H1 (cell line): Measurements from ENCODE around the gene FMO5. TPM values are rescaled to one million over a fixed set of nuclear protein-coding genes. Genes with fewer than 3 reads are reported as not detected.
A peak's percentile ranks its signal among the peaks of the same experiment; 100 is the strongest.

Experiments used
- CTCF ChIA-PET: fragments of 300-600 bp; sonication (Branson Sonifier 250); formaldehyde crosslinking; loops from one replicate; lab custom pipeline; 2021; ENCODE audit not compliant: partially characterized antibody; lab: Charles Lee
- POLR2A ChIA-PET: fragments of 300-600 bp; sonication (Branson Sonifier 250); formaldehyde crosslinking; loops from one replicate; lab custom pipeline; 2021; ENCODE audit warnings: inconsistent platforms; ENCODE audit not compliant: partially characterized antibody; lab: Charles Lee
- DNase-seq, 2 experiments: peaks; one replicate each; pipeline versions ENCODE4 v3.0.0 to v3.0.0-alpha.2; 2010 to 2022; ENCODE audit warnings: low spot score in 2 of 2, low read depth in 1 of 2, mixed read lengths in 1 of 2
- FAIRE-seq: peaks from 2 replicates; lab custom pipeline; 2011; peaks lifted over from hg19 to GRCh38; lab: Jason Lieb, UNC
- H2AFZ ChIP-seq: 2 replicates; pipeline ENCODE4 v1.8.1; 2012; ENCODE audit warnings: low read length, inconsistent platforms
- H2AK5ac ChIP-seq: 2 replicates; pipeline ENCODE4 v1.6.1; 2013; ENCODE audit warnings: low read depth, low read length
- H2BK120ac ChIP-seq: replicated peaks from 2 replicates; pipeline ENCODE3; 2013; ENCODE audit warnings: low read depth, low read length, inconsistent platforms
- H2BK12ac ChIP-seq: 2 replicates; pipeline ENCODE4 v1.6.1; 2013; ENCODE audit warnings: low read depth, low read length
- H2BK15ac ChIP-seq: 2 replicates; pipeline ENCODE4 v1.6.1; 2013; ENCODE audit warnings: low read length
- H2BK20ac ChIP-seq: 2 replicates; pipeline ENCODE4 v1.6.1; 2013; ENCODE audit warnings: low read length
- H2BK5ac ChIP-seq: 2 replicates; pipeline ENCODE4 v1.6.1; 2013; ENCODE audit warnings: low read depth, low read length
- H3K14ac ChIP-seq: 2 replicates; pipeline ENCODE4 v1.6.1; 2013; ENCODE audit warnings: inconsistent platforms; ENCODE audit not compliant: insufficient read length
- H3K18ac ChIP-seq: 2 replicates; pipeline ENCODE4 v1.6.1; 2013; ENCODE audit warnings: low read length; ENCODE audit errors: extremely low read depth
- H3K23ac ChIP-seq: 2 replicates; pipeline ENCODE4 v1.6.1; 2013; ENCODE audit warnings: inconsistent platforms; ENCODE audit not compliant: insufficient read length
- H3K23me2 ChIP-seq: 2 replicates; pipeline ENCODE4 v1.6.1; 2013; ENCODE audit warnings: low read depth, low read length
- H3K27ac ChIP-seq: 2 replicates; pipeline ENCODE4 v1.6.1; 2011; ENCODE audit warnings: low read depth, low read length, inconsistent platforms
- H3K27me3 ChIP-seq, 4 experiments: replicated peaks in 1 of 4; 1 replicate in 1 of 4; 2 replicates in 3 of 4; pipeline versions ENCODE4 v1.6.1 to v1.8.1; 2011 to 2013; ENCODE audit warnings: low read length in 3 of 4, mild to moderate bottlenecking in 3 of 4, inconsistent platforms in 2 of 4, mixed read lengths in 2 of 4, moderate library complexity in 1 of 4; ENCODE audit not compliant: control insufficient read depth in 3 of 4, insufficient read depth in 3 of 4; ENCODE audit errors: extremely low read depth in 1 of 4
- H3K36me3 ChIP-seq, 4 experiments: 2 replicates each; pipeline versions ENCODE4 v1.6.1 to v1.8.1; 2011 to 2013; ENCODE audit warnings: mild to moderate bottlenecking in 4 of 4, low read length in 3 of 4, moderate library complexity in 2 of 4, control low read depth in 1 of 4, inconsistent platforms in 1 of 4; ENCODE audit not compliant: insufficient read depth in 4 of 4, control insufficient read depth in 2 of 4
- H3K4ac ChIP-seq: replicated peaks from 2 replicates; pipeline ENCODE3; 2013; ENCODE audit warnings: low read length, low read depth, mixed read lengths, inconsistent platforms; ENCODE audit not compliant: insufficient read length
- H3K4me1 ChIP-seq, 4 experiments: replicated peaks in 1 of 4; 1 replicate in 1 of 4; 2 replicates in 3 of 4; pipeline versions ENCODE4 v1.6.1 to v1.8.1; 2011 to 2013; ENCODE audit warnings: low read length in 3 of 4, inconsistent platforms in 2 of 4, mixed read lengths in 1 of 4; ENCODE audit not compliant: insufficient read depth in 4 of 4, control insufficient read depth in 3 of 4
- H3K4me2 ChIP-seq, 2 experiments: 2 replicates each; pipeline versions ENCODE4 v1.6.1 to v1.8.1; 2011 to 2013; ENCODE audit warnings: low read depth in 2 of 2, low read length in 2 of 2, control low read depth in 1 of 2, inconsistent platforms in 1 of 2, mild to moderate bottlenecking in 1 of 2; ENCODE audit not compliant: insufficient read depth in 1 of 2
- H3K4me3 ChIP-seq, 4 experiments: fragments of 200-600, 300-600 bp in 1 of 4; sonication (generic), shearing (Covaris generic), sonication (Bioruptor Twin) in 1 of 4; 2 replicates each; pipeline versions ENCODE4 v1.5.1 to v1.8.1; 2011 to 2016; ENCODE audit warnings: low read length in 4 of 4, low read depth in 3 of 4, control low read depth in 2 of 4, inconsistent platforms in 2 of 4, mild to moderate bottlenecking in 2 of 4, mixed read lengths in 1 of 4, moderate library complexity in 1 of 4; ENCODE audit not compliant: insufficient read depth in 2 of 4; ENCODE audit errors: extremely low read depth in 1 of 4
- H3K56ac ChIP-seq: replicated peaks from 2 replicates; pipeline ENCODE3; 2013; ENCODE audit warnings: low read depth, mild to moderate bottlenecking, mixed read lengths, low read length, inconsistent platforms; ENCODE audit not compliant: insufficient read length
- H3K79me1 ChIP-seq: 2 replicates; pipeline ENCODE4 v1.6.1; 2013; ENCODE audit warnings: low read depth, low read length, control low read depth
- H3K79me2 ChIP-seq, 2 experiments: 2 replicates each; pipeline versions ENCODE4 v1.6.1 to v1.8.1; 2012 to 2013; ENCODE audit warnings: low read length in 2 of 2, mild to moderate bottlenecking in 2 of 2, inconsistent platforms in 1 of 2; ENCODE audit not compliant: insufficient read depth in 2 of 2, control insufficient read depth in 1 of 2
- H3K9ac ChIP-seq, 4 experiments: replicated peaks in 1 of 4; 1 replicate in 1 of 4; 2 replicates in 3 of 4; pipeline versions ENCODE4 v1.6.1 to v1.8.1; 2011 to 2013; ENCODE audit warnings: low read depth in 3 of 4, low read length in 3 of 4, control low read depth in 2 of 4, mild to moderate bottlenecking in 2 of 4, moderate library complexity in 2 of 4, inconsistent platforms in 1 of 4; ENCODE audit errors: extremely low read depth in 1 of 4
- H3K9me3 ChIP-seq, 2 experiments: 2 replicates each; pipeline versions ENCODE4 v1.6.1 to v1.8.1; 2012 to 2013; ENCODE audit warnings: mild to moderate bottlenecking in 2 of 2, moderate library complexity in 2 of 2, control low read depth in 1 of 2, inconsistent platforms in 1 of 2, low read depth in 1 of 2, low read length in 1 of 2, mixed read lengths in 1 of 2; ENCODE audit not compliant: insufficient read depth in 2 of 2
- H4K20me1 ChIP-seq, 2 experiments: replicated peaks in 1 of 2; 2 replicates each; pipeline versions ENCODE3 to v1.8.1; 2011 to 2013; ENCODE audit warnings: inconsistent platforms in 2 of 2, low read length in 2 of 2, mild to moderate bottlenecking in 1 of 2; ENCODE audit not compliant: insufficient read depth in 2 of 2, control insufficient read depth in 1 of 2
- H4K5ac ChIP-seq: 2 replicates; pipeline ENCODE4 v1.6.1; 2013; ENCODE audit warnings: low read length, low read depth, mixed read lengths, inconsistent platforms; ENCODE audit not compliant: insufficient read length
- H4K8ac ChIP-seq: 2 replicates; pipeline ENCODE4 v1.8.0; 2013; ENCODE audit warnings: mild to moderate bottlenecking, moderate library complexity, low read length, inconsistent platforms; ENCODE audit not compliant: insufficient read depth; ENCODE audit errors: extremely low read depth
- H4K91ac ChIP-seq: replicated peaks from 2 replicates; pipeline ENCODE3; 2013; ENCODE audit warnings: low read length, mixed read lengths, inconsistent platforms; ENCODE audit not compliant: insufficient read length
- ASH2L ChIP-seq: fragments of 200-600, 300-600 bp; sonication (generic); IDR thresholded peaks from one replicate; pipeline ENCODE4 v1.7.1; 2017; ENCODE audit warnings: low read length
- BCL11A ChIP-seq, 2 experiments: IDR thresholded peaks; one replicate each; pipeline ENCODE4 v1.6.1; 2011; ENCODE audit warnings: low read depth in 2 of 2, low read length in 2 of 2, mild to moderate bottlenecking in 2 of 2
- KDM1A ChIP-seq: fragments of 200-600, 300-600 bp; sonication (generic); IDR thresholded peaks from 2 replicates; pipeline ENCODE4 v1.7.1; 2016; ENCODE audit warnings: mild to moderate bottlenecking, low read length, borderline replicate concordance
- PHF8 ChIP-seq: fragments of 200-600 bp; sonication (generic); conservative IDR thresholded peaks from 2 replicates; pipeline ENCODE4 v1.7.1; 2012; ENCODE audit warnings: low read depth, mild to moderate bottlenecking, inconsistent platforms, low read length, moderate library complexity
- SIRT6 ChIP-seq: IDR thresholded peaks from one replicate; pipeline ENCODE4 v1.7.1; 2012; ENCODE audit warnings: low read length, inconsistent platforms
- SUZ12 ChIP-seq: fragments of 200-600 bp; sonication (generic); IDR thresholded peaks from 2 replicates; pipeline ENCODE4 v1.6.1; 2012; ENCODE audit warnings: mild to moderate bottlenecking, inconsistent platforms, low read length, moderate library complexity, mixed read lengths
- TEAD4 ChIP-seq: IDR thresholded peaks from 2 replicates; pipeline ENCODE4 v1.6.1; 2012; ENCODE audit warnings: low read depth, low read length, inconsistent platforms, mixed read lengths
- ZNF274 ChIP-seq: IDR thresholded peaks from 2 replicates; pipeline ENCODE4 v1.7.0; 2012; ENCODE audit warnings: low read length, borderline replicate concordance; ENCODE audit errors: extremely low read depth
- polyA plus RNA-seq, 7 experiments: library from polyadenylated mRNA; depleted of rRNA in 3 of 7; stranded (reverse) in 5 of 7; unstranded in 2 of 7; fragments of >200 nt in 5 of 7; fragments of 200-250 nt in 2 of 7; gene quantifications; 1 replicate in 5 of 7; 2 replicates in 1 of 7; 4 replicates in 1 of 7; pipeline versions ENCODE4 v1.2.1 to v1.2.3, GENCODE V29; 2011 to 2013; ENCODE audit warnings: missing spikeins in 2 of 7, mixed read lengths in 2 of 7
- total RNA-seq: library from RNA; stranded (reverse); fragmentation: NEBNext Ultra II Directional; extraction: Animal tissue kit (Norgen Biotek cat#: 25700); gene quantifications from 2 replicates; pipeline ENCODE4 v1.2.1, GENCODE V29; 2021
- TF ChIP-seq, protein P1 (sequence below): IDR thresholded peaks from 2 replicates; pipeline ENCODE4 v1.6.1; 2012; ENCODE audit warnings: inconsistent platforms

Gene FMO5
- total and polyA plus RNA-seq, 2 of the 8 experiments (the other 6 are each of a cell fraction or from before 2014, with no cell fraction given), result 0.27 to 0.34 TPM

DNA sequence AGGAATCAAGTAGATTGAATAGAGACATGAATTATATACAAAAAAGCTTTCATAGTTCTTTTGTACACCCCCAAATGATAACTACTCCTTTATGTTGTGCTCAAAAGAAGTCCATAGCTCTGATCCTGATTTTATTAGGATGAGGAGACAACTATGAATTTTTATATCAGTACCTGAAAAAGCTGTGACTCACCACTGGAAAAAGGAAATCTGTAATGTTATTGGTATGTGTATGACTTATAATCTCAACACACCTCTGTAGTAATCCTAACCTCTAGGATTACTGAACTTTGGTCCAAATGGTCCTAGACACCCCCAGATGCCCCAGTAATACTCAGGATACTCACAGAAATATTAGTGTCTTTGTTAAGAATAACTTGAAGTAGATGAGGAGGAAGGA lies 63.0 kb downstream of the FMO5 start:
- H2AFZ ChIP-seq, result no peak overlapping the region
- H3K4me2 ChIP-seq, result no peak overlapping the region
- ChIA-PET POLR2A (interaction anchor here (0.6 to 3.0 kb wide), 5 partner anchors 9 to 769 kb away, joined by 3 to 14 read pairs (median 4); partner anchors contain the start of gene PRKAB2), CTCF (interaction anchor here (1.0 to 1.1 kb wide), 2 partner anchors 80 to 81 kb away, joined by 3 to 4 read pairs; partner anchors contain the start of gene CHD1L)
- no peak overlapping the region for H3K27ac ChIP-seq
- H2BK12ac ChIP-seq, result no peak overlapping the region
- H2AK5ac ChIP-seq, result no peak overlapping the region
- no peak overlapping the region for H3K14ac ChIP-seq
- no peak overlapping the region for H3K23ac ChIP-seq
- no peak overlapping the region for H2BK120ac ChIP-seq
- H3K9ac ChIP-seq, result peak overlapping the region in 1 of 4 experiments; percentile 8; a peak in 1 of 7 replicates
- DNase-seq (no peak), FAIRE-seq (no peak)
- peaks cover 0 to 2% of the 10 kb centered on the region in 2 experiments for H4K20me1 ChIP-seq
- no peak overlapping the region for H2BK15ac ChIP-seq
- H3K4ac ChIP-seq, result no peak overlapping the region
- no peak overlapping the region for H3K56ac ChIP-seq
- H4K8ac ChIP-seq, result no peak overlapping the region
- H3K4me3 ChIP-seq, result no peak overlapping the region
- H4K5ac ChIP-seq, result no peak overlapping the region
- H4K91ac ChIP-seq, result no peak overlapping the region
- H3K18ac ChIP-seq, result no peak overlapping the region
- H2BK20ac ChIP-seq, result no peak overlapping the region
- 0 out of 2 replicates have a peak, but pooled peaks cover 2% of the 10 kb centered on the region for H3K79me1 ChIP-seq
- no peaks in the 10 kb centered on the region for H3K27me3 ChIP-seq
- no peak overlapping the region for H2BK5ac ChIP-seq
- TF ChIP-seq KDM1A (no peak), ASH2L (no peak), ZNF274 (no peak), SUZ12 (no peak), BCL11A (IDR thresholded peaks at IDR 0.05; ENCODE audit: low read depth in 2 of 2, low read length in 2 of 2) (no peak), PHF8 (no peak), TEAD4 (no peak), SIRT6 (no peak)
- TF ChIP-seq, protein P1, sequence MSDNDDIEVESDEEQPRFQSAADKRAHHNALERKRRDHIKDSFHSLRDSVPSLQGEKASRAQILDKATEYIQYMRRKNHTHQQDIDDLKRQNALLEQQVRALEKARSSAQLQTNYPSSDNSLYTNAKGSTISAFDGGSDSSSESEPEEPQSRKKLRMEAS, result no peak
- peaks cover 0 to 10% of the 10 kb centered on the region in 2 experiments; a peak in 3 of 4 replicates for H3K79me2 ChIP-seq
- peaks cover 2 to 51% (median 39%) of the 10 kb centered on the region in 4 experiments; a peak in 7 of 8 replicates for H3K36me3 ChIP-seq
- H3K23me2 ChIP-seq, result no peaks in the 10 kb centered on the region
- H3K9me3 ChIP-seq, result no peaks in the 10 kb centered on the region
- no peaks in the 10 kb centered on the region for H3K4me1 ChIP-seq
